NCI-H1694 treated with DMSO at 0.1 percent for 48 hours (cell line): ENCODE results near the gene PRKCE.

Experiments used
- DNase-seq: peaks from one replicate; lab custom pipeline; 2025; lab: John Stamatoyannopoulos, UW

The PRKCE gene

DNA sequence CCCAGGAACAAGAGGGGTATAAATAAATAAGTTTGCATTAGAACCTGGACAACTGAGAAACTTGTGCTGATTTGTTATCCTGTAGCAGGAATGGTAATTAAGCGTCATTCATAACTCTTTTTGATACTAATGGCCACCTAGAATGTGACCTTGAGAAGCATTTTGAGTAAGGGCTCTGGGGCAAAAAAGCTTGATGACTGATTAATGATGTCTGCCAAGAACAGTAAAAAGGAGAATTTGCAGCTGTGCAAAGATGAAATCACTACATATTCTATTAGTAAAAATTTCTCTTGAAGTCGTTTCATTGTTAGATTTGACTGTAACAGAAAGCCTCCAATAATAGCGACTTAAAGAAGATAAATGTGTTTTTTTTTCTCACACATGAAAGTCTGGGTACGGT lies 157.7 kb downstream of the PRKCE start:
- no peak for DNase-seq

DNA sequence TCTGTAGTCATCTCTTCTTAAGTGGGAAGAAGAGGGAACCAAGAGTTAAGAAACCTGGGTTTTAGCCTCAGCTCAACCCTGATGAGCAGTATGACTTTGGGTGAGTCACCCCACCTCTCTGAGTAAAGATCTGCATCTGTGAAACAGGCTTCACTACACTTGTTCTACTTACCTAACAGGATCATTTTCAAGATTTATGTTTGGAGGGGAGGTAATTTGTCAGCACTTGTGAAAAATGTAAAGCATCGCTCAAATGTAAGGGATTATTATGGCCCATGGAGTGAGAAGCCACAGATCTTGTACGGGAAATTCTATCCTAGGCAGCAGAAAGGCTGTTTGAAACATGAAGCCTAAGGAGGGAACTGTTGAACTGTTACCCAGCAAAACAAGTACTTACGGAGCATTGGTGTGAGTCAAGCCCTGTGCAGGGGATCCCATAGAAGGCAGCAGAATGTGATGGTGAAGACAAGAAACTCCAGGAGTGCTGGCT lies 160.6 kb downstream of the PRKCE start:
- DNase-seq: no peak

DNA sequence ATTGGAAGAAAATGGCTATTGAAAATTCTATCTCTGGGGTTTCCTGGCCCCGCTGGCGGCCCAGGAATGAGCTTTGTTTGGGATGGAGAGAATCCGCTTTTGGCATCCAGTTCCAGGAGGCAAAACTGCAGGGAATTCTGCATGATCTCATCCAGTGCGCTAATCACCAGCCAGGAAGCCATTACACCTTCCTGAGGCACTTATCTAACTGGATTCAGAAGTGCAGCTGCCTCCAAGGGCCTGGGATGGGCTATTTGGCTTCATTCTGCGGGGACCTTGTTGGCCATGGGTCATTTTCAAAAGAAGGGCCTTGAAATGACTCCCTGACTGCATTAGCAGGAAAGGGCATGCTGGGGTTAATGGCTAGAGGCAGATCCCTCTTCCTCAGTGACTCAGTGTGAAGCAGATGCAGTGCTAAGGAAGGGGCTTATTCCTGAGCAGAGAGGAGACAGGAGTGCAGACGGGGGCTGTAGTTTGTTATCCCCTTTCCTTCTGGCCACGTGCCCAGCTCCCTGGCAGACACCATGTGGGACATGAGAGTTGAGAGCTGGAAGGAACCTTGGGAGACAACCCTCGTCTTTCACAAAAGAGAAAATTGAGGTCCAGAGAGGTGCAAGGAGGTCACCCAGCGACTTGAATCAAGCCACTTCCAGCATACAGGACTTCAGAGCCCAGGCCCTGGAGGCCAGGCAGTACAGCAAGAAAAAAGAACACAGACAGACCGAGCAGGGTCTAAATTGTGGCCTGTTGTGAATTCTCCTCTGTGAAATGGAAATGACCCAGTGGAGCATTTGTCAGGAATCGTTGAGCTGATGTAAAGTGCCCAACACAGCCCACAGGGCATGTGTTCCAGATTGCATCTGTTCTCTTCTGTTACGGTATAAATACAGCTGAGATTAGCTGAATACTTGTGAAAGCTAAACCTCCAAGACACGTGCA lies 161.8 kb downstream of the PRKCE start:
- DNase-seq: no peak

DNA sequence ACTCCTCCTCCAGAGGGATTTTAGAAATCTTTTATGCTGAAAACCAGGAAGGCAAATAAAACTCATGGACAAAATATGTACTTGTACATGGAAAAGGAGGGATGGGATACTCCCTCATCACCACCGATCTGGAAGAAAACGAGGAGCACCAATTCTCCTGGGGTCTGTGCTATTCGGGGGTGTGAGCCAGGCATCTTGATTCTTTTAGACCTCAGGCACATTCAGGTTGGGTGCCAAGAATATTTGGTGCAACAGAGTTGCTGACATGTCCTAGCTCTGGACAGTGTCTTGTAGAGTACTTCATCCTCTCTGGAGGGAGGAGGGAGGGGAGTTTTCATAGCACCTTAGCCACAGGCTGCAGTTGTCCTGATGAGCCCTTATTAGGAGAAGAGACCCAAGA lies 163.0 kb downstream of the PRKCE start:
- DNase-seq: no peak

DNA sequence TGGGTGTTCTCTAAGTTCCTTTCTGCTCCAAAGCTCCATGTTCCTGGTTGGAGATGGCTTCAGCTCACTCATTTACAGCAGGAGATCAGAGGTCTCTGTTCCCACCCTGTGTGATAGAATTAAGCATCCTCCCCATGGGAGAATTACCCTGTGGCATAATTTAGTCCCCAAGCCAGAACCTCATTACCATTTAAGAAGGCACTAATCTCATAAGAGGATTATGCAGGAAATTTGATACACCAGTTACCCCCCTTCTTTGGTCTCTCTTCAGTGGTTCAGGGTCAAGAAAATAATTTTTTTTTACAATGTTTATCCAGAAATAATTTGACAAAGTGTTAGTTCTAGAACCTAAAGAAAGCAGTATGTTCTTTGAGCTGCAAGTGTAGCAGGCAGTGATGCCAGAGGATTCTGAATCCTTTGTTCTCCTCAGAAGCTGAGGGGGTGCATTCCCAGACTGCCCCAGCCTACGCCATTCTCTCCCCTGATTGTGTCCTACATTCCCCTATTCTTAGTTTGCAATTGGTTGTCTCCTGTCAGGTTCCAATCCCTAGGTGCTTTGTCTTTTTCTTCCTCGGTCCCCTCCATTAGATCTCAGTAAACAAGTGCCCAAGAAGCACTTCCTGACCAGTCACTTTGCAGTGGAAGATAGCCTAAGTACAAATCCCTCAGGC lies 163.6 kb downstream of the PRKCE start:
- DNase-seq: no peak

DNA sequence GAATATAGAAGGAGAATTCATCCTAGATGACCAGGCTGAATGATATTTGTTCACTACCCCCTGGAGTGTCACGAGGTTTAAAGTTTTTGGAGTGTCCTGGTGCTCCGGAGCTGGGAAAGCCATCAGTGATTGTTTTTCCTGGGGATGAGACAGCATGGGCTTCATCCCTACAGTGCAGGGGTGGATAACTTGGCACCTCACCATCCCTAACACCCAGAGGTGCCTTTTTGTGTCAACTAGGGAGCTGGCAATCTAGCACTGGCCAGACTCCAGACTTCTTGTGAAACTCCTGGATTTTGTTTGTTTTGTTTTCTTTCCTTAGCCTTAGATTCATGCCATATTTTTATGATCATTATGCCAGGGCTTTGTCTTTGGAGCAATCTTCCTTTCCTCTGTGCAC lies 164.8 kb downstream of the PRKCE start:
- no peak for DNase-seq

DNA sequence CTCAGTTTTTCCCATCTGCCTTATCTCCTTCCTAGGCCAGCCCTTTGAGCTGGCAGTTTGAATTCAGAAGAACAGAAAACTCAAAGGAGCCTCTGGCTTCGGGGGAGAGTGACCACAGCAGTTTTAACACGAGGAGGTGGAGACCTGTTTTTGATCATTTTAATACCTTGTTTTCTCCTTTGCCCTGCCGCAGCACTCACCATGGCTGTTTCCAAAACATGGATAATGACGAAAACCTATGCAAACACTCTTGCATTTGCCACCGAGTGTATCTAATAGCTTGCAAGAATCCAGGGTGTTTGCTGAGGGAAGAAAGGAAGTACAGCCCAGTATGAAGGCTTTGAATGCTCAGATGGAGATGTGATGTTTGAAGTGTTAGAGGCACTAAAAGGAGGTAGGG lies 167.1 kb downstream of the PRKCE start:
- DNase-seq: no peak

DNA sequence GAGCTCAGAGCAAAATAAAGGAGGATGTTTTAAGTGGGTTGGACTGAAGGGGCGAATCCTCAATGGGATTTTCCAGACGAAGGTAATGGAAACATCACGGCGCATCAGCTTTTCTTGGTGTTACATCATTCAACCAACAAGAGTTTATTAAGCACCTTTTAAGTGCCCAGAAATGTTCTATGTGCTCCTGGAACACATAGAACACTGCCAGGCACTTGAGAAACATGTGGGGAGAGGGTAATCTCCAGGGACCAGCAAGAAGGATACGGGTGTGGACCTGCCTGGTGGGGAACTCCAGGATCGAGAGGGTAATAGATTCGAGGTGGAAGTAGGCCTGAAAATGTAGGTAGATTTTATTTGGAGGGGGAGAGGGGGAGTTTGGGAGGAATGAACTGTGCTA lies 168.6 kb downstream of the PRKCE start:
- DNase-seq: no peak

DNA sequence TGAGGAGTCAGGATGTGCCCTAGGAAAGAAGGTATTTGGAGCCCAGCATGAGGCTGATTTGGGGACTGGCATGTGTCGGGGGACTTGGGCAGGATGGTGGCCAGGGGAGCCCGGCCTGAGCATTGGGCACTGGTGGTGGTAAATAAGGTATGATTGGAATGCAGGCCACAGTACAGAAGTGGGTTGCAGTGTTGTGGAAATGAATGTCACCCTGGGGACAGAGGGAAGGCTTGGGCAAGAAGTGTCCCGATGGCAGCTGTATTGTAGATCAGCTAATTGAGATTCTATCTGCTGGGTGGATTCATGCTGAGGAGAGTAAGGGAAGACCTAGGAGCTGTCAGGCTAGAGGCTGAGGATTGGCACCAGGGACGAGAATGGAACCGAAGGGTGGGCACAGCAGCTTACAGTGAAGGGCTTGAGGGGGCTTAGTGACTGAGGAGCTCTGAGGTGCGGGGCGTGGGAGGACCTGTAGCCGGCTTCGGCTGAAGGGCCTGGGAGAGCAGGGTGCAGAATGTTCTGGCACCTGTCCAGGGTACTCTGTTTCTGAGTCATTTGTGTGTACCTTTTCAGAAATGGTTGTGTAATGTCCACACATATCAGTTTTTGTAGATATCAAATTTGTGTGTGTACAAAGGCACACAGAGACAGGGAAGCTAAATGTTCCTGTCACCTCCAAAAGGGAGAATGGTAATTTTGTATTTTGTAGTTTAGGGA lies 170.2 kb downstream of the PRKCE start:
- DNase-seq: no peak

DNA sequence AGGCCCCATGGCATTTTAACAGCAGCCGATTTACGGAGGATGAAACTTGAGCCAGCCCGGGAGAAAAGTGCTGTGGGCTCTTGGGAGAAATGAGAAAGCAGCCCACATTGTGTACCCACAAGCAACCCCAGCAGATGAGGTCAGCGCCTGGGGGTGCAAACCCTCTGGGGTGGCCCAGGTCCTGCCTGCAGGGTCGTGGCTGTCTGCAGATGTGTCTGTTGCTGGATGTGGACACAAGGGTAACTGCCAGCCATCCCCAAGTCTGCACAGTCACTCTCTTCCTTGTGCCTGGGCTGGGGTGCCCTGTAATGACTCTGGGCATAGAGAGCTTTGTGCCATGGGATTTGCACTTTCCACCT lies 170.8 kb downstream of the PRKCE start:
- no peak for DNase-seq

DNA sequence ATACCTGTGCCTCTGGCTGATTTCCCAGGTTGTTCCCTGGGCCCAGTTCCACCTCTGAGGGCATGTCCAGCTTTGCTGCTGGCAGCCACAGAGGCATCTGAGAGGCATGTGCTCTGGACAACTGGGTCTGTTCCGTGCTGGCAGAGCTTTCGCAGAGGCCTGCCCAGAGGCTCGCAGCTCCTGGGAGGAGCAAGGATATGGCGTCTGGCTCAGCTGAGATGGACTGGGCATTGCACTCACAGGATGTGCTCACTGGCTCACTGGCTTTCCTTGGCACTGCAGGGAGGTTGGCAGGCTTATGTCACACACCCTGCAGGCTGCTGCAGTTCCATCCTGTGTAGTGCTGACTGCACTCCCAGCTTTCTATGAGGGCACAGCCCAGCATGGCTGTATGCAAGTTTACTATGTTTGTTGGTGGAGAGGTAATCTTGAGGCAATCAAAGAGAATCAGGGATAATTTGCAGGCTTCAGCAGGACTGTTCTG lies 172.3 kb downstream of the PRKCE start:
- DNase-seq: peak; percentile 72

DNA sequence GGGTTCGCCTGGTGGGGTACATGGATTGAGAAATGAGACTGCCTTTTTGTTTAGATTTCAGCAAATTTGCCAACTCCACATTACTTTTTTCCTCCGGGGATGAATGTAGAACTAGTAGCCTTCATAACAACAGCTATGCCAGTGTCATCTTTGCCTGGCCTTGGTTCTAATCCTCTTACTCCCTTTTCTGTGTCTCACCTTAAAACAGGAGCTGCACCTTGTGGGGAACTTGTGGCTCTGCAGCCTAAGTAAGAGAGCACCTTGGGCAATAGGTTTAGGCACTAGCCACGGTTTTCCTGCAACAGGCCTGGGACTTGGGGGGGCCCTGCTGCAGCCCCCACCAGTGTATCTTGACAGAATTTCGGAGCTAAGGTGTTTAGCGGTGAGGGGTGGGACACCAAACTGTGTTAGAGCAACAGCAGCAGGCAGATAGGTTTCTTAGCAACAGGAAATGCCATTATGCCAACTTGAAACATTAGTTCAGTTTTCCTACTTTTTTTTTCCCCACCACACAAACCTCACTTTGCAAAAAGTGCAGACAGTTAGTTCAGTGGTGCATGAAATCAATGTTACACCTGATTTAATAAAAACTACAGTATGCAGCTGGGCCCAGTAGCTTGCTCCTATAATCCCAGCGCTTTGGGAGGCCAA lies 173.7 kb downstream of the PRKCE start:
- DNase-seq: no peak

DNA sequence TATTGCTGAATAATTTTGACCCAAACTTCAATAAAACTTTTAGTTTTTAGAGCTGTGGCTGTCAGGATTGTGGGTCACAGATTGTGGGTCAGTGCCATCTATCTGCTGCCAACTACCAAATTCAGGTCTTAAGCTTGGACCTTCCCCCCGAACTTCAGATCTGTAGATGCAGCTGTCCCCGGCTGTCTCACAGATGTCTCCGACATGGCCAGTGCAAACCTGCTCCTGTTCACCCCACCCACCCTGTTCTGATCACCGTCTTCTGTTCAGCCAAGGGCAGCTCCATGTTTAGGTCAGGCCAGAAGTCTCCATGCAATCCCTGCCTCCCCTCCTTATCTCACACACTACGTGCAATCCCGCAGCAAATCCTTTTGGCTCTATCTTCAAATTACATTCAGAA lies 175.0 kb downstream of the PRKCE start:
- no peak for DNase-seq

DNA sequence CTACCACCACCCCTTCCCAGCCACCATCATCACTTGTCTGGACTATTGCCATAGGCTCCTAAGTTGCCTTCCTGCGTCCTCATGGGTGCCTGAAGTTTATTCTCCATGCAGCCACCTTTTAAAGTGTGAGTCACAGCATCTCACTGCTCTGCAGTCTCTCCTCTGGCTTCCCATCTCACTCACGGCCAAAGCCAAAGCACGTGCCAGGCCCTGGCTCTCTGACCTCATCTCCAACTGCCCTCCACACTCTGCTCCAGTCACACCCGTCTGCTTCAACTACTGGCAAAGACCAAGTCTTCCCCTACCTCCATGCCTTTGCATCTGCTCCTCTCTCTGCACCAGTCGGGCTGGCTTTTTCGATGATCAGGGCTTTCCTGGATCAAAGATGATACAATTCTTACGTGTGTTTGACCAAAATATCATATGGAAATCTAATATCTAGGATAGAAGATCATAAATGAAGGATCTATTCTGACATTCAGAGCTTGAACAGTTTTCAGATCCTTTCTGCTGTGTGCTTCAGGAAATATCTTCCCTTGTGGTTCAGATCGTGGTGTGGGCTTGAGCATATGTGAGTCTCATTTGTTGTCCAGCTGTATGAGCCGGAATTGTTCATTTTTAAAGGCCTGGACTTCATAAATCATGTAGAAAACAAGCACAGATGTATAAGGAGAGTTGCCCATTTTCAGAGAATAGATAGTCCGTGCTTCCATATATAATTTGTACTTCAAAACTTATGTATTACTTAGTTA lies 175.6 kb downstream of the PRKCE start:
- DNase-seq: no peak

DNA sequence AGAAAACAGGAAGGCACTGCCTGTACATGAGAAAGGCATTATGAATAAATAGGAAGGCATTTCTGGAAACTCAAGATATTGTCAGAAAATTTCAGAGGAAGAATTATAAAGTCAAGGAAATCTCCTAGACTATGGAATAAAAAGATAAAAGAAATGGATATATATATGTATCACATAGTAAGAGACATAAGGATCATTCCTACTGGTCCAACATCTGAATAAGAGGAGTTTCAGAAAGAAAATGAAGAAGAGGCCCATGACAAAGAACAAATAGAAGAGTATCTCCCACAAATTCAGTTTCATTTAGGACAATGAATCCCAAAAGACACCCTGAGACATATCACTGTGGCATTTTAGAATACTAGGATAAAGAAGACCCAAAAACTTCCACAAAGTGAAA lies 178.8 kb downstream of the PRKCE start:
- no peak for DNase-seq

DNA sequence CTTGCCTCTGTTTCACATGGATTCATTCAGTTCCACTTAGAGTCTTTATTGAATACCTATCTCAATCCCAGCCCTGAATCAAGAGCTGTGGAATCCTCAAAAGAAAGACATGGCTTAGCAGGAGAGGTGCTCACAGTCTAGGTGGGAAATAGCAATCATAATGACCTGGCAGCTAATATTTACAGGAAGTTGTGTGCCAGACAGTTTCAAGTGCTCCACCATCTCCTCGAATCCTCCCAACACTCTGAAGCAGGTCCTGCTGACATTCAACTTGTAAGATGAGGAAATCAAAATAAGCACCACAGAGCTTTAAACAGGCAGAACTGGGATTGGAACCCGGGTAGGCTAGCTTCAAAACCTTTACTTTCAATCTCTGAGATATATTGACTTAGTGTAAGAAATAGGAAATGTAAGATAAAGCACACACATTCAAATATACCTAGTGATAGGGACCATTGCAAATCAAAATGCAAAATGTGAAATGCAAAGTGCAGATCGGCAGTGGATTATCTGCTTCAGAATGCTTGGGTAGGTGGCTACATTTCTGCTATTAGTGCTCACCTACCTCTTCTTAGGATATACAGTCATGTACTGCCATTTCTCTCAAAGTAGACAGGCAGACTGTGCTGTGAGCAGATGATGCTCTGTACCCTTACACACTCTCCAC lies 182.0 kb downstream of the PRKCE start:
- no peak for DNase-seq

DNA sequence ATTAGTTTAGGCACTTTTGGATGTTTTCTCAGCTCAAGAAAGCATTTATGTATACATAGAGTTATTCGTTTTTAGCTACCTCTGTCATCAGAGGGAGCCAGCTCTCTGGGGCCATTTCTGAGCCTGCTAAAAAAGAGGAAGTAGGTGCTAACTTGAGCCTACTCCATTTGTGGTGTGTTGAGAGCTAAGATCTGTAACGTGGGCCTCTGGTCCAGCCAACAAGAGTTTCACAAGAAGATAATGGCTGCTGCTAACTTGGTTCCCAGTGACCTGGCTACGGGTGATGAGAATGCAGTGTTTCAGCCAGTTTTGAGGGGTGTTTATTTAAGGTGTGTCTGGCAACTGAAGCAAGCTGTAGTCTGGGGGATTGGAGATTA lies 182.5 kb downstream of the PRKCE start:
- no peak for DNase-seq

DNA sequence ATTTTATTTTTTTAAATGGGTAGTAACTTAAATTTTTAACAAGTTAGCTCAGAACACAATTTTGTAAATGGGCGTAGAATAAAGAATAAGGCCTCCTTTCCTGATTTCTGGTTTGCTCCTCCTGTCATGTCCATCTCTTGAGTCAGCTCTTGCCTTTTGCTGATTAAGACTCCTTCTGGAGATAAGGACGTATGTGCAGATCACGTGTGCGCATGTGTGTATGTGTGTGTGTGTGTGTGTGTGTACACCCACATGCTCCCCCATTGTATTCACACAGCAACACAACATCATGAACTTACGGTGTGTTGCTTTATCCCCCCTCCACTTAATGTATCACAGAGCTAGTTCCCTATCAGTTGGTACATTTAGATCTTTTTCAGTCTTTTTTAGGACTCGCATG lies 182.9 kb downstream of the PRKCE start:
- no peak for DNase-seq

DNA sequence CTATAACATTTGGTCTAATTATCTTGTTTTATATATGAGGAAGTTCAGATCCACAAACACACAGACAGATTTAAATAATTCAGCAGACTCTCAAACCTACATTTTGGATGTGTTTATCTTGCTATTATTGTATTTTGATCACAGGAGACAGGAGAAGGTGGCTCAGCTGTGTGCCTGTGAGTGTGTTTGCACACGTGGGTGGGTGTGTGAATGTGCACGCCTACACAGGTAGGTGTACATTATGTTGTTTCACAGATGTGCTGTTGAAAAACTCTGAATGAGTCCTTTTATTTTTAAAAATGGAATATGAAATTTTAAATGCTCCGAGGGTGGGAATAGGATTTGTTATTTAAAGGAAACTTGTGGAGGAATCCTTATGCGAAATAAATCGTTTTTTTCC lies 183.4 kb downstream of the PRKCE start:
- no peak for DNase-seq

DNA sequence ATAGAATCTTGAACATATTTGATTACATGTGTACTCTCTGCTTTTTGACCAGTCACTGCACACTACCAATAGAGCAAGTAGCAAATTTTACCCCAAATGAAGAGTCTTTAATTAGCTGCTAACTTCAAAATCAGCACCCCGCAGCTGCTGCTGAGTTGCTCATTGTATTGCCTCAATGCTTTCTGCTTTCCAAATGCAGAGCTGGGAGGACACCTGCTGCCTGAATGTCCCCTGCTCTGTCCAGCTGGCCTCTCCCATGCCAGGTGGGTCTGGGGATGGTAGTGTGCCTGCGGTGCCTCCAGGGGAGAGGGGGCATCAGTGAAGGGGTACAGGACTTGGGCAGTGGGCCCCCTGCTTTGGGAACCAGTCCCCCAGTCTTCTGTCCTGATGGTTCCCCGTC lies 184.8 kb downstream of the PRKCE start:
- DNase-seq: no peak

DNA sequence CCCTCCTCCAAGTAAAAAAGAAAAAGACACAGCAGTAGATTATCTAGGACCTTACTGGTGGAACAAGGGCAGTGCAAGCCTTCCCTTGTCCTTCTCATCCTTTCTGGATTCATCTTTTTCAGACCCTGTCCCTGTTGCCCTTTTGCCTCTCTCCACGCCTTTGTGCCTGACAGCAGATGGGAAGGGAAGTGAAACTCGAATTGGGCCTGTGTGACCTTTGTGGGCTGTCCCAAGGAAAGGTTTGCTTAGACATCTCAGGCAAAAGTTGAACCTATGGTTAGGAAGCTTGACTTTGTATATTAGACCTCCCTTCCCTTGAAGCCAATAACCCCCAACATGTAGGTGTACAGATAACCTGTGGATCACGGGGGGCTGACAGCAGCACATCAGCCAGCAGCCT lies 185.3 kb downstream of the PRKCE start:
- DNase-seq: no peak
